Measurements from ENCODE around the gene OAF. TPM values are rescaled to one million over a fixed set of nuclear protein-coding genes. Genes with fewer than 3 reads are reported as not detected.

Gene OAF
- total RNA-seq, 1 experiment from 2014 or later, result 32.3 TPM

- CTCF ChIA-PET, result interaction anchor here (1.2 to 11.9 kb wide), 3 partner anchors 11 to 65 kb away, joined by 3 to 240 read pairs (median 4); no protein-coding TSS in a partner anchor
- Histone ChIP-seq H3K4me1 (ENCODE audit: control insufficient read depth in 1 of 2, insufficient read depth in 2 of 2, low read length in 2 of 2) (no peaks in the 10 kb centered on the region), H4K20me1 (ENCODE audit: insufficient read depth) (no peaks in the 10 kb centered on the region), H3K9me2 (ENCODE audit: insufficient read depth) (no peaks in the 10 kb centered on the region), H3K4me2 (ENCODE audit: low read length) (no peak overlapping the region), H3K79me2 (ENCODE audit: insufficient read depth, low read length) (no peaks in the 10 kb centered on the region), H3K4me3 (replicated peaks in 1 of 2; ENCODE audit: low read depth in 1 of 2, low read length in 2 of 2) (no peak overlapping the region), H3K9ac (ENCODE audit: low read length) (no peak overlapping the region), H2AFZ (ENCODE audit: low read depth, low read length, poor library complexity, severe bottlenecking) (no peak overlapping the region), H3K9me3 (ENCODE audit: control insufficient read depth in 1 of 2, insufficient read depth in 1 of 2, low read depth in 1 of 2, low read length in 2 of 2) (no peaks in the 10 kb centered on the region), H3K27me3 (ENCODE audit: insufficient read depth, low read length) (no peaks in the 10 kb centered on the region; the same call in 1 of the 2 replicates), H3K36me3 (ENCODE audit: control insufficient read depth in 1 of 2, insufficient read depth in 2 of 2, low read length in 2 of 2) (no peaks in the 10 kb centered on the region), H3K27ac (ENCODE audit: low read depth, low read length) (no peak overlapping the region)
- POLR2A ChIA-PET, result interaction anchor here (0.8 to 3.2 kb wide), 8 partner anchors 10 to 164 kb away, joined by 3 to 37 read pairs (median 4); no protein-coding TSS in a partner anchor
- TF ChIP-seq POLR2A (IDR thresholded peaks at IDR 0.05; ENCODE audit: borderline replicate concordance, extremely low read depth, insufficient read depth, insufficient read length), result peak; percentile 99
- no peak for TF ChIP-seq ZFX (IDR thresholded peaks at IDR 0.05)
- TF ChIP-seq ZNF274 (IDR thresholded peaks at IDR 0.05; ENCODE audit: low read depth, low read length), result no peak
- TF ChIP-seq TCF7L2 (IDR thresholded peaks at IDR 0.05; ENCODE audit: borderline replicate concordance, extremely low read depth, insufficient read depth, insufficient read length), result no peak
- TF ChIP-seq EZH2phosphoT487 (IDR thresholded peaks at IDR 0.05; ENCODE audit: borderline replicate concordance), result no peak
- TF ChIP-seq MAX (IDR thresholded peaks at IDR 0.05), result no peak
- no peak for TF ChIP-seq CTCF (IDR thresholded peaks at IDR 0.05 in 2 of 3, conservative IDR thresholded peaks at IDR 0.05 in 1 of 3; ENCODE audit: borderline replicate concordance in 1 of 3, insufficient read depth in 1 of 3, low read depth in 2 of 3, low read length in 2 of 3)
- TF ChIP-seq POLR2AphosphoS5 (IDR thresholded peaks at IDR 0.05; ENCODE audit: low read depth, low read length), result peak; percentile 62
- TF ChIP-seq EZH2 (IDR thresholded peaks at IDR 0.05), result no peak
- no peak for TF ChIP-seq CBX3 (IDR thresholded peaks at IDR 0.05; ENCODE audit: low read depth)
- TF ChIP-seq RAD21 (IDR thresholded peaks at IDR 0.05; ENCODE audit: low read depth), result no peak
- intact Hi-C loops (cut with micrococcal nuclease), result loop anchor here (5.0 kb wide), 1 partner anchor 716 kb away; no protein-coding TSS in a partner anchor
- peak; percentile 37 for DNase-seq (ENCODE audit: low read depth, low spot score)
- BruUV-seq (replicated peaks), result TSS peak; percentile 98
- RAD21 ChIA-PET (ENCODE audit: low non-redundant PET in 1 of 2, low total read pairs in 2 of 2, uncharacterized antibody in 2 of 2, unreplicated experiment in 2 of 2), result interaction anchor here (1.1 to 2.0 kb wide), 3 partner anchors 65 to 67 kb away, joined by 3 to 7 read pairs (median 4); no protein-coding TSS in a partner anchor
- peak; percentile 43 for ATAC-seq
Measured at GRCh38 chr11:120236169-120237107, 25.6 kb downstream of the OAF start.

All from HCT116 (cell line).